Activated CD4-positive, alpha-beta memory T cell treated with anti-CD3 and anti-CD28 coated beads for 36 hours (primary cell): Measurements from ENCODE around the gene CEP162. TPM values are rescaled to one million over a fixed set of nuclear protein-coding genes. Genes with fewer than 3 reads are reported as not detected.
"Not testable (repeated sequence)": the region's sequence is repeated elsewhere in the genome, so short reads cannot be mapped to it uniquely, and the experiment has no call there.

Experiments used
- CTCF ChIA-PET: fragments of 350-600 bp; sonication (Branson Sonifier 250); formaldehyde crosslinking; loops from one replicate; lab custom pipeline; 2021; ENCODE audit warnings: antibody characterized with exemption, inconsistent platforms; lab: Charles Lee
- POLR2A ChIA-PET: fragments of 350-600 bp; sonication (Branson Sonifier 250); formaldehyde crosslinking; loops from one replicate; lab custom pipeline; 2021; ENCODE audit warnings: antibody characterized with exemption; lab: Charles Lee
- DNase-seq: peaks from one replicate; pipeline ENCODE4 v3.0.0-alpha.2; 2020
- H3K27ac Mint-ChIP-seq: one replicate; pipeline ENCODE4 v1.8.0; 2021; ENCODE audit warnings: mixed read lengths
- H3K27me3 Mint-ChIP-seq: one replicate; pipeline ENCODE4 v1.8.0; 2021; ENCODE audit warnings: mixed read lengths
- H3K36me3 Mint-ChIP-seq: one replicate; pipeline ENCODE4 v1.8.0; 2021; ENCODE audit warnings: mixed read lengths
- H3K4me1 Mint-ChIP-seq: one replicate; pipeline ENCODE4 v1.8.0; 2021; ENCODE audit warnings: low read depth, mixed read lengths
- H3K4me3 Mint-ChIP-seq: one replicate; pipeline ENCODE4 v1.8.0; 2021; ENCODE audit warnings: mild to moderate bottlenecking, mixed read lengths
- H3K9me3 Mint-ChIP-seq: one replicate; pipeline ENCODE4 v1.8.0; 2021; ENCODE audit warnings: mixed read lengths
- intact Hi-C: fragments of 100-400 bp; cut with micrococcal nuclease; formaldehyde crosslinking; loops from one replicate; pipeline ENCODE4 v1.15.1; 2023
- total RNA-seq, 2 experiments: library from RNA; stranded (reverse); gene quantifications; one replicate each; pipeline ENCODE4 v1.2.3, GENCODE V29; 2021

Gene CEP162
- total RNA-seq, 2 experiments from 2014 or later, result 5.4 to 6.3 TPM

DNA sequence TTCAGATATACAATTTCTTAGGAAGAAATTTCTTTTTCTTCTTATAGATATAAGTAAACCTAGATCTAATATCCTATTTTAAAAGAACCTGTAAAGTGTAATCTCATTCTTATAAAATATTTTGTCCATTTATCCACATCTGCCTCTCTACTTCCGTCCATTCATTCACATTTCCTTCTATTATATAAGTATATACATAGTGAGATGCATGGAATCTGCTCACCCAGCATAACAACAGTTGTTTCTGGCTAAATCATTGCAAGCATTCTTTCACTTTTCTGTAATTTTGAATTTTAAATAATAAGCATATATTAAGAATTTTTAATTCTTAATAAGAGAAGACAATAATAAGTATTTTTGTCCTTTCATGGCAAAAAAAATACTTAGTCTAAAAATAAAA is 45.4 kb downstream of the CEP162 start:
- DNase-seq, result no peak
- Mint-ChIP-seq H3K4me3 (no peak overlapping the region), H3K4me1 (no peaks in the 10 kb centered on the region), H3K27me3 (no peaks in the 10 kb centered on the region), H3K9me3 (peaks cover 6% of the 10 kb centered on the region), H3K36me3 (peaks cover 28% of the 10 kb centered on the region), H3K27ac (no peak overlapping the region)
- CTCF ChIA-PET, result no interaction called here
- intact Hi-C loops, result no loop called here
- POLR2A ChIA-PET, result no interaction called here

DNA sequence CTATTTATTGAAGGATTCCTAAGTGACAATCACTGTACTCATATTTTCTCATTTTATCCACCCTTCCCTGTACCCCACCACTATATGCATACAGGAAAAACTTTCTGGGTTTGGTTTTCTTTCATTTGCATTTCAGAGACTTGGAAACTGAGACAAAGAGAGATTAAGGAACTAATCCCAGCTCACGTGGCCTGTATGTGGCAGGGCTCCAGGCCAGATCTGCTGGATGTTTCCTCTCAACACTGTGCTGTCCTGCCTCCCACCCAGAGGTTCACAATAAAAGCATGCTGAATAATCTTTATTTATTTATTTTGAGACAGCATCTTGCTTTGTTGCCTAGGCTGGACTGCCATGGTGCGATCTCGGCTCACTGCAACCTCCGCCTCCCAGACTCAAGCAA is 50.2 kb downstream of the CEP162 start:
- H3K36me3 Mint-ChIP-seq, result peaks cover 38% of the 10 kb centered on the region
- intact Hi-C loops, result no loop called here

DNA sequence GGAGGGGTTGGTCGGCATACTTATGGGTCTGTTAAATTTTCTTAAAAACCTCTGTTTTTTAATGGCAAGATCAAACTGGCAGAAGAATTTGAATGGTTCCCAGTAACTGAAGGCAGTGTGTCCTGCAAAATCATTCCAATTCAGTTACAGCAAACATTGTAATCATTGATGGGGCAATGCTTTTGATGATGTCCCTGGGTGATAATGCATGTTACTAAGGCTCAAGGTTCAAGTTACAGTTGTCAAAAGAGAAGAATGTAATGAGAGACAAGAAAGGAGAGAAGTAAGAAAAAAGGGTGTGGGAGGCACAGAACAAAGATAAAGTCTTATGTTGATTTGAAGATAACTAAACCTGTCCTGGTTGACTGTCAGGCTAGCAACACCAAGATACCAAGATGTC is 54.9 kb downstream of the CEP162 start:
- intact Hi-C loops, result no loop called here
- H3K4me3 Mint-ChIP-seq, result no peak overlapping the region
- no peaks in the 10 kb centered on the region for H3K4me1 Mint-ChIP-seq
- CTCF ChIA-PET, result no interaction called here
- H3K36me3 Mint-ChIP-seq, result peaks cover 28% of the 10 kb centered on the region
- no peak for DNase-seq
- no peaks in the 10 kb centered on the region for H3K27me3 Mint-ChIP-seq
- no peak overlapping the region for H3K27ac Mint-ChIP-seq
- POLR2A ChIA-PET, result no interaction called here
- H3K9me3 Mint-ChIP-seq, result no peaks in the 10 kb centered on the region

More for the DNA sequence above, 50.2 kb downstream of the CEP162 start:
- H3K27ac Mint-ChIP-seq, result no peak overlapping the region
- H3K4me1 Mint-ChIP-seq, result no peaks in the 10 kb centered on the region
- no peak for DNase-seq
- peaks cover 6% of the 10 kb centered on the region for H3K9me3 Mint-ChIP-seq
- CTCF ChIA-PET, result no interaction called here
- POLR2A ChIA-PET, result no interaction called here
- no peaks in the 10 kb centered on the region for H3K27me3 Mint-ChIP-seq
- H3K4me3 Mint-ChIP-seq, result no peak overlapping the region

DNA sequence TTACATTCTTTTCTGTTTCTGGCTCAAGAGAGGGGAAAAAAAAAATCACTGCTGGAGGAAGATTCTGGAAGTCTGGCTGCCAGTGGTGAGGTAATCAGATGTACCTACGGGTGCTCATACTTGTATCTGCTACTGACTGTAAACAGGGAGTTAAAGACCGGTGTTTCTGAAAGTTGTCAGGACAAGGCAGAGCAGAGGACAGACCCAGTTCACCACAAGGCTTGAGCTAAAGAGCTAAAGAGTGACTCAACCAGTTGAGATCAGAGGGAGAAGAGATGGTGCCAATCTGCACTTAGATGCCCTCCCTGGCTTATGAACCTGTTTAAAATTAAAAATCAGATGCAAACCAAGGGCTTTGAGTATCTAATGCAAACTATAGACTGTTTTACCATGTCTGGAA is 55.4 kb downstream of the CEP162 start:
- H3K9me3 Mint-ChIP-seq, result no peaks in the 10 kb centered on the region
- intact Hi-C loops, result no loop called here
- no peaks in the 10 kb centered on the region for H3K4me1 Mint-ChIP-seq
- ChIA-PET CTCF (no interaction called here), POLR2A (no interaction called here)
- no peak for DNase-seq
- no peak overlapping the region for H3K27ac Mint-ChIP-seq
- H3K4me3 Mint-ChIP-seq, result no peak overlapping the region
- H3K36me3 Mint-ChIP-seq, result peaks cover 30% of the 10 kb centered on the region
- H3K27me3 Mint-ChIP-seq, result no peaks in the 10 kb centered on the region

DNA sequence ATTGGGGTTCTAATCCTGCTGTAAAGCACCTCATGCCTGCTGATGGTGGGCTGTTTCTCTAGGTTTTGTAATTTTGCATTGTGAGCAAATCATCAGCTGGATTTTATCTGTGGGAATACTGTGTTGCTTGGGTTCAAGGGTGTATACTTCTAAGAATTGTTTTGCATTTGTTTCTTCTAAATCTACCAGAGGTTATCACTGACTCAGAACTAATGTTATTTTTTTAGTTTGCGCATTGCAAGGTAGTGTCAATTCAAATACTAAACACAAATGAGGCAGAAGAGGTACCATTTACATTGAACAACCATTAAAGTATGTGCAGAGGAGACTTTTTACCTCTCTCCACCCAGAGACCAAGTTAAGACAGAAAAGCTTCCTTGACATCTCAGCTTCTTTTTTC is 60.0 kb downstream of the CEP162 start:
- Mint-ChIP-seq H3K9me3 (peaks cover 3% of the 10 kb centered on the region), H3K4me1 (no peaks in the 10 kb centered on the region), H3K27ac (no peak overlapping the region), H3K36me3 (peaks cover 34% of the 10 kb centered on the region), H3K4me3 (no peak overlapping the region), H3K27me3 (no peaks in the 10 kb centered on the region)
- intact Hi-C loops, result no loop called here
- CTCF ChIA-PET, result no interaction called here
- POLR2A ChIA-PET, result no interaction called here
- DNase-seq, result no peak

DNA sequence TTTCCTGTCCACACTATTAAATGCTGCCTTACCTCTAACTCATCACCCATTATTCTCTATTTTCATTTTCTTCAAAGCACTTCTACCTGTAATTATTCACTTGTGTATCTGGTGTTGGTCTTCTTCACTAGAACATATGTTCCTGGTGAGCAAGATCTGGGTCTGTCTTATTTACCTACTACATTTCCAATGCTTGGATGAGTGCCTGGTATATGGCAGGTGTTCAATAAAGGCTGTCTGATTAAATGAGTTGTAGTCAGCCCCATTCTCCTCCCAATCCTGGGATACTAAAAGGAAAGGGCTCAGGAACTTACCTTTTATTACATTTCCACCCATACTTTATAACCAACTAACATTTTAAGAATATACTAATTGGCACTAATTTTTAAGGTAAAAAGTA is 61.0 kb downstream of the CEP162 start:
- H3K27me3 Mint-ChIP-seq, result no peaks in the 10 kb centered on the region
- no peak overlapping the region for H3K4me3 Mint-ChIP-seq
- H3K36me3 Mint-ChIP-seq, result peaks cover 36% of the 10 kb centered on the region
- H3K9me3 Mint-ChIP-seq, result peaks cover 3% of the 10 kb centered on the region
- CTCF ChIA-PET, result no interaction called here
- intact Hi-C loops, result no loop called here
- no peaks in the 10 kb centered on the region for H3K4me1 Mint-ChIP-seq
- POLR2A ChIA-PET, result no interaction called here
- DNase-seq, result no peak
- no peak overlapping the region for H3K27ac Mint-ChIP-seq

DNA sequence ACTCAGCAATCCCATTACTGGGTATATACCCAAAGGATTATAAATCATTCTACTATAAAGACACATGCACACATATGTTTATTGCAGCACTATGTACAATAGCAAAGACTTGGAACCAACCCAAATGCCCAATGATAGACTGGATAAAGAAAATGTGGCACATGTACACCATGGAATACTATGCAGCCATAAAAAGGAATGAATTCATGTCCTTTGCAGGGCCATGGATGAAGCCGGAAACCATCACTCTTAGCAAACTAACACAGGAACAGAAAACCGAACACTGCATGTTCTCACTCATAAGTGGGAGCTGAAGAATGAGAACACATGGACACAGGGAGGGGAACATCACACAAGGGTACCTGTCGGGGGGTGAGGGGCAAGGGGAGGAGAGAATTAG is 63.1 kb downstream of the CEP162 start:
- DNase-seq, H3K27me3 Mint-ChIP-seq, intact Hi-C loops, H3K4me1 Mint-ChIP-seq, H3K4me3 Mint-ChIP-seq, H3K9me3 Mint-ChIP-seq, POLR2A ChIA-PET, H3K27ac Mint-ChIP-seq, CTCF ChIA-PET: not testable (repeated sequence)
- peaks cover 41% of the 10 kb centered on the region for H3K36me3 Mint-ChIP-seq

DNA sequence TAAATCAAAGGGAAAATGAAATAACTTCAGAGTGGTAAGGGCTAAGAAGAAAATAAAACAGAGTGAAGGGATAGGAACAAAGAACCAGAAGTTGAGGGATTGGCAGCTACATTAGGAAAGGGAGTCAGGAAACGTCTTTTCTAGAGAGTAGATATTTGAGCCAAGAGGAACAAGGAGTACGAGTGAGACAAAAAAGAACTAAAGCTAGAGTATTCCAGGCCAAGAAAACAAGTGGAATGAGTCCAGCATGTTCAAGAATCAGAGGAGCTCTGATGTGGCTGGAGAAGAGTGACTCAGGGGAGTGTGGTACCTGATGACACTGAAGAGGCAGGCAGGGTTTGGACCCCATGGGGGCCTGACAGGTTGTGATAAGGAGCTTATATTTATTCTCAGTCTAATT is 66.3 kb downstream of the CEP162 start:
- no peak overlapping the region for H3K27ac Mint-ChIP-seq

DNA sequence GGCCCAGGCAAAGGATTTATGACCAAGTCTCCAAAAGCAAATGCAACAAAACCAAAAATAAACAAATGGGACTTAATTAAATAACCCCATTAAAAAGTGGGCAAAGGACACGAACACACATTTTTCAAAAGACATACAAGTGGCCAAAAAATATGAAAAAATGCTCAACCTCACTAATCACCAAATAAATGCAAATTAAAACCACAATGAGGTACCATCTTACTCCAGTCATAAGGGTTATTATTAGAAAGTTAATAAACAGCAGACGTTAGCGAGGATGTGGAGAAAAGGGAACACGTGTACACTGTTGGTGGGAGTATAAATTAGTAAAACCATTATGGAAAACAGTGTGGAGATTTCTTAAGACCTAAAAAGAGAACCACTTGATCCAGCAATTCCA is 71.1 kb downstream of the CEP162 start:
- H3K4me1 Mint-ChIP-seq, result no peaks in the 10 kb centered on the region
- H3K9me3 Mint-ChIP-seq, result no peaks in the 10 kb centered on the region
- no peak overlapping the region for H3K27ac Mint-ChIP-seq
- peaks cover 52% of the 10 kb centered on the region for H3K36me3 Mint-ChIP-seq
- ChIA-PET CTCF (no interaction called here), POLR2A (no interaction called here)
- no peaks in the 10 kb centered on the region for H3K27me3 Mint-ChIP-seq
- DNase-seq, result no peak
- H3K4me3 Mint-ChIP-seq, result no peak overlapping the region
- intact Hi-C loops, result no loop called here

More for the DNA sequence above, 66.3 kb downstream of the CEP162 start:
- no peak for DNase-seq
- POLR2A ChIA-PET, result interaction anchor here (0.7 kb wide), 1 partner anchor 301 kb away, joined by 3 read pairs; no protein-coding TSS in a partner anchor
- Mint-ChIP-seq H3K9me3 (peaks cover 3% of the 10 kb centered on the region), H3K36me3 (peaks cover 43% of the 10 kb centered on the region), H3K4me3 (no peak overlapping the region), H3K27me3 (no peaks in the 10 kb centered on the region), H3K4me1 (no peaks in the 10 kb centered on the region)
- intact Hi-C loops, result no loop called here
- CTCF ChIA-PET, result no interaction called here

DNA sequence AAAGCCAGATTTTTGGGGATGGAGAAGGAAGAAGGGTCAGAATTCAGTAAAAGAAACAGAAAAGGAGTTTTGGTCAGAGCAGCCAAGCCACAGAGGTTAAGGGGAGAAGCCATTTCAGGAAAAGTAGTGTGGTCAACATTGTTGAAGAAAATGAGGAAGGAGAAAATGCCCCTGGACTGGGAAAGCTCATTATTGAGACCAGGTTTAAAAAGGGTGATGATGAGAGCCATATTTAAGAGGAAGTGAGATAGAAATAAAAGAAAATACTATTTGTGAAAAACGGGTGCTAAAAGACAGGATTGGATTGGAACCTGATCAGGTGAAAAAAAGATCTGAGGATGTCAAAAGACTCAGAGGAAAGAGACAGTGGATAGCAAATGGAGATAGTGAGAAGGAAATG is 75.8 kb downstream of the CEP162 start:
- H3K4me1 Mint-ChIP-seq, result peaks cover 3% of the 10 kb centered on the region
- H3K36me3 Mint-ChIP-seq, result peaks cover 60% of the 10 kb centered on the region
- CTCF ChIA-PET, result no interaction called here
- H3K4me3 Mint-ChIP-seq, result no peak overlapping the region
- H3K9me3 Mint-ChIP-seq, result no peaks in the 10 kb centered on the region
- POLR2A ChIA-PET, result no interaction called here
- no peak for DNase-seq
- no peaks in the 10 kb centered on the region for H3K27me3 Mint-ChIP-seq
- H3K27ac Mint-ChIP-seq, result no peak overlapping the region
- intact Hi-C loops, result no loop called here

DNA sequence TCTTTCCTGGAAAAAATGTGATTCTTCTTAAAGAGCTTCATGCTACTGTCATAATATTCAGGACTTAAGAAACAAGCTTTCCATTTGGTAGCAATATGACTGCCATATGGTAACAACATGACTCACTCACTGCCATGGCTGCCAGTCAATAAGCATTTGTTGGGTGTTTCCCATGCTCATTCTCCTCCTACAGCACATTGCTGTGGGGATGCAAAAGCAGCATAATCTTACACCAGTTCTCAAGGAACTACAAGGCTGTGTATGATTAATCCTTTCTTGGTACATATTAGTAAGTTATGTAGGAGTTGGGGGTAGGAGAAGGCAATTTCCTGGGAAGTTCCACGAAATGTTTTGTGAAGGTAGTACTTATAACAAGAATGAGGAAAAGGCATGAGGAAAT is 76.7 kb downstream of the CEP162 start:
- peaks cover 3% of the 10 kb centered on the region for H3K4me1 Mint-ChIP-seq
- ChIA-PET CTCF (no interaction called here), POLR2A (no interaction called here)
- H3K27ac Mint-ChIP-seq, result no peak overlapping the region
- peaks cover 57% of the 10 kb centered on the region for H3K36me3 Mint-ChIP-seq
- H3K27me3 Mint-ChIP-seq, result no peaks in the 10 kb centered on the region
- H3K4me3 Mint-ChIP-seq, result no peak overlapping the region
- H3K9me3 Mint-ChIP-seq, result no peaks in the 10 kb centered on the region
- peak; percentile 20 for DNase-seq
- intact Hi-C loops, result no loop called here

DNA sequence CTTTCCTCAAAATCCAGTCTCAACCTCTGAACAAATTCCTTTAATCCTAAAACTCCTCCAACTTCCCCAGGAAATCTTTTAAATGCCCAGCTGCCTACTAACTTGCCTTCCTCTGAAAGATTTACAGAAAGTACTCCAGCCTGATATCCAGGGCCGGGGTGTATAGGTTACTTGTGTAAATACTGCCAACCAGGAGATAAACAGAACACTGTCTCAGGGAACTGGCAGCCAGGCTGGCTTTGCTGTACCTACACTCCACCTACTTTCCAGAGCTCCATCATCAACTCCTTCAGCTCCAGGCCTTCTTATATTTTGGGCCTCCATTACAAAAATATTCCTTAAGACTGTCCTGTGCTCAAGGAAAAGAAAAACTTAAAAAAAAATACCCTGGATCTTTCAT is 85.9 kb downstream of the CEP162 start:
- Mint-ChIP-seq H3K4me1 (no peaks in the 10 kb centered on the region), H3K36me3 (peaks cover 42% of the 10 kb centered on the region), H3K27me3 (no peaks in the 10 kb centered on the region), H3K9me3 (no peaks in the 10 kb centered on the region), H3K27ac (no peak overlapping the region), H3K4me3 (no peak overlapping the region)
- no peak for DNase-seq
- CTCF ChIA-PET, result no interaction called here
- intact Hi-C loops, result no loop called here
- POLR2A ChIA-PET, result no interaction called here

DNA sequence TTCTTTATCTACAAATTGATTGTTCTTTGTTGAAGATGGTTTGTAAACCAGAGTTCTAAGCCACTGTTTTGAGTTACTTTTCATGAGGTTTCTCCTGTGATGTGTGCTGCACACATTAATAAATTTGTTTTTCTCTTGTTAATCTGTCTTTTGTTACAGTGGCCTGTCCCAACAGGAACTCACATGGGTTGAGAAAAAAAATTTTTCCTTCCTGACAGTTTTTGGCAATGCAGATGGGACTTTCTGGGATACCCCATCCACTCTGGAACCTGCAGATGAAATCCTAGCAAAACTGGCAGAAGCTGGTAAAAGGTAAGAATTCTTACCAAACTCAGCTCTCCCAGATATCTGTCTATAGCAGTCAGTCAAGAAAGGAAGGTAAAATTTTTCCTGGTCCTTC is 88.1 kb downstream of the CEP162 start:
- Mint-ChIP-seq H3K4me3 (no peak overlapping the region), H3K9me3 (no peaks in the 10 kb centered on the region), H3K27me3 (no peaks in the 10 kb centered on the region), H3K27ac (no peak overlapping the region), H3K36me3 (peaks cover 40% of the 10 kb centered on the region), H3K4me1 (no peaks in the 10 kb centered on the region)
- DNase-seq, result no peak
- POLR2A ChIA-PET, result no interaction called here
- intact Hi-C loops, result no loop called here
- CTCF ChIA-PET, result no interaction called here
